Colonic mucosa (tissue), 4 donors: ENCODE results near the gene SLC8B1. TPM values are rescaled to one million over a fixed set of nuclear protein-coding genes. Genes with fewer than 3 reads are reported as not detected.
"Not testable (repeated sequence)": the region's sequence is repeated elsewhere in the genome, so short reads cannot be mapped to it uniquely, and the experiment has no call there.

Experiments
- DNase-seq: peaks from one replicate; pipeline ENCODE4 v3.0.0-alpha.2; 2020
- H3K27ac ChIP-seq: fragments of 200-600 bp; one replicate; pipeline ENCODE4 v1.8.0; 2021
- H3K27me3 ChIP-seq: fragments of 200-600 bp; one replicate; pipeline ENCODE4 v1.8.0; 2021
- H3K36me3 ChIP-seq: fragments of 200-600 bp; one replicate; pipeline ENCODE4 v1.8.0; 2021
- H3K4me1 ChIP-seq: fragments of 200-600 bp; one replicate; pipeline ENCODE4 v1.8.0; 2021; ENCODE audit warnings: mild to moderate bottlenecking
- H3K4me3 ChIP-seq: fragments of 200-600 bp; one replicate; pipeline ENCODE4 v1.8.0; 2021
- H3K9ac ChIP-seq, 2 donors: one replicate each; pipeline ENCODE4 v1.7.0; 2013; ENCODE audit warnings: control low read depth in 2 of 2, low read depth in 2 of 2, low read length in 2 of 2
- H3K9me3 ChIP-seq: fragments of 200-600 bp; one replicate; pipeline ENCODE4 v1.8.0; 2021
- intact Hi-C: fragments of 100-400 bp; cut with DNase I; formaldehyde crosslinking; loops from one replicate; pipeline ENCODE4 v1.14.1; 2022
- total RNA-seq, 2 donors: library from RNA; stranded (reverse); fragmentation: NEBNext Ultra II Directional in 1 of 2; extraction: Animal tissue kit (Norgen Biotek cat#: 25700) in 1 of 2; gene quantifications; one replicate each; pipeline ENCODE4 v1.2.1, GENCODE V29; 2021
- TF ChIP-seq, protein P1 (sequence below): fragments of 200-600 bp; IDR thresholded peaks from one replicate; pipeline ENCODE4 v1.8.0; 2022; ENCODE audit warnings: antibody characterized with exemption, mild to moderate bottlenecking
- donor health status: healthy.
- donor health status: DM: no; HTN: no; CAD: no.
- donor health status: DM: no; HTN: no; CAD: no.

Gene SLC8B1
- total RNA-seq, 2 donors from 2014 or later = 34.3 to 44.1 TPM

DNA sequence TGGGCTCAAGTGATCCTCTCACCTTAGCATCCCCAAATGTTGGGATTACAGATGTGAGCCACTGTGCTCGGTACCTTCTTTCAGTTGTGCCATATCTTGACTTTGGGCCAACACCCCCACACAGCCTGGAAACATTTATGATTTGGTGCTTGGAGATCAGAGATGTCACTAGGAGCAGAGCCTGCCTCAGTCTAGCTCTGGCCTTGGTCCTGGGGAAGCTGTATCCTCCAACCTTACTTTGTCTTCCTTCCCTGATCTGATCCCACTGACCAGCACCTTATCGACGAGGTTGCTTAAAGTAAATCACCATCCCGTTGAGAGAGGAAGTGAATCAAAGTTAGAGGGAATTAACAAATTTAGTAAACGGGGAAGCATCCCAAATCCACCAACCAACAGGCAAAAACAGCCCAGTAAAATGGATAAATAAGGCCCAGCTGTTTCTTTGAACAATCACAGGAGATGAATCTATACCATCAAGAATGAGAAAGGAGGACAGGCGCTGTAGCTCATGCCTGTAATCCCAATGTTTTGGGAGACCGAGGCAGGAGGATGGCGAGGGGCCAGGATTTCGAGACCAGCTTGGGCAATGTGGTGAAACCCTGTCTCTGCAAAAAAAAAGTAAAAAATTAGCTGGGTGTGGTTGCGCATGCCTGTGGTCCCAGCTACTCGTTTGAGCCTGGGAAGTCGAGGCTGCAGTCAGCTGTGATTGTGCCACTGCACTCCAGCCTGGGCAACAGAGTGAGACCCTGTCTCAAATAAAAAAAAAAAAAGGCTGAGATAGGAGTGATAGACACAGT lies 26.9 kb upstream of the SLC8B1 start:
- TF ChIP-seq, protein P1, sequence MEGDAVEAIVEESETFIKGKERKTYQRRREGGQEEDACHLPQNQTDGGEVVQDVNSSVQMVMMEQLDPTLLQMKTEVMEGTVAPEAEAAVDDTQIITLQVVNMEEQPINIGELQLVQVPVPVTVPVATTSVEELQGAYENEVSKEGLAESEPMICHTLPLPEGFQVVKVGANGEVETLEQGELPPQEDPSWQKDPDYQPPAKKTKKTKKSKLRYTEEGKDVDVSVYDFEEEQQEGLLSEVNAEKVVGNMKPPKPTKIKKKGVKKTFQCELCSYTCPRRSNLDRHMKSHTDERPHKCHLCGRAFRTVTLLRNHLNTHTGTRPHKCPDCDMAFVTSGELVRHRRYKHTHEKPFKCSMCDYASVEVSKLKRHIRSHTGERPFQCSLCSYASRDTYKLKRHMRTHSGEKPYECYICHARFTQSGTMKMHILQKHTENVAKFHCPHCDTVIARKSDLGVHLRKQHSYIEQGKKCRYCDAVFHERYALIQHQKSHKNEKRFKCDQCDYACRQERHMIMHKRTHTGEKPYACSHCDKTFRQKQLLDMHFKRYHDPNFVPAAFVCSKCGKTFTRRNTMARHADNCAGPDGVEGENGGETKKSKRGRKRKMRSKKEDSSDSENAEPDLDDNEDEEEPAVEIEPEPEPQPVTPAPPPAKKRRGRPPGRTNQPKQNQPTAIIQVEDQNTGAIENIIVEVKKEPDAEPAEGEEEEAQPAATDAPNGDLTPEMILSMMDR = no peak
- intact Hi-C loops = no loop called here
- Histone ChIP-seq H3K36me3 (no peaks in the 10 kb centered on the region), H3K27ac (no peak overlapping the region), H3K4me3 (no peak overlapping the region), H3K9ac (no peak overlapping the region), H3K27me3 (no peaks in the 10 kb centered on the region), H3K4me1 (no peaks in the 10 kb centered on the region), H3K9me3 (no peaks in the 10 kb centered on the region)
- no peak for DNase-seq

GRCh38 chr12:113359939-113360748 lies 25.2 kb upstream of the SLC8B1 start:
- Histone ChIP-seq H3K36me3 (no peaks in the 10 kb centered on the region), H3K27ac (no peak overlapping the region), H3K27me3 (no peaks in the 10 kb centered on the region), H3K4me3 (no peak overlapping the region), H3K9me3 (no peaks in the 10 kb centered on the region), H3K4me1 (no peaks in the 10 kb centered on the region), H3K9ac (peak overlapping the region; percentile 41 to 92)
- TF ChIP-seq, protein P1 = no peak
- DNase-seq = peak; percentile 23
- intact Hi-C loops = no loop called here

GRCh38 chr12:113359133-113359938 lies 24.4 kb upstream of the SLC8B1 start:
- no peaks in the 10 kb centered on the region for H3K9me3 ChIP-seq
- H3K27ac ChIP-seq = peak overlapping the region; percentile 42
- TF ChIP-seq, protein P1 = no peak
- no peaks in the 10 kb centered on the region for H3K36me3 ChIP-seq
- peak; percentile 52 for DNase-seq
- H3K9ac ChIP-seq = peak overlapping the region; percentile 78 to 92
- H3K4me3 ChIP-seq = peak overlapping the region; percentile 90
- H3K27me3 ChIP-seq = no peaks in the 10 kb centered on the region
- no peaks in the 10 kb centered on the region for H3K4me1 ChIP-seq
- intact Hi-C loops = no loop called here

DNA sequence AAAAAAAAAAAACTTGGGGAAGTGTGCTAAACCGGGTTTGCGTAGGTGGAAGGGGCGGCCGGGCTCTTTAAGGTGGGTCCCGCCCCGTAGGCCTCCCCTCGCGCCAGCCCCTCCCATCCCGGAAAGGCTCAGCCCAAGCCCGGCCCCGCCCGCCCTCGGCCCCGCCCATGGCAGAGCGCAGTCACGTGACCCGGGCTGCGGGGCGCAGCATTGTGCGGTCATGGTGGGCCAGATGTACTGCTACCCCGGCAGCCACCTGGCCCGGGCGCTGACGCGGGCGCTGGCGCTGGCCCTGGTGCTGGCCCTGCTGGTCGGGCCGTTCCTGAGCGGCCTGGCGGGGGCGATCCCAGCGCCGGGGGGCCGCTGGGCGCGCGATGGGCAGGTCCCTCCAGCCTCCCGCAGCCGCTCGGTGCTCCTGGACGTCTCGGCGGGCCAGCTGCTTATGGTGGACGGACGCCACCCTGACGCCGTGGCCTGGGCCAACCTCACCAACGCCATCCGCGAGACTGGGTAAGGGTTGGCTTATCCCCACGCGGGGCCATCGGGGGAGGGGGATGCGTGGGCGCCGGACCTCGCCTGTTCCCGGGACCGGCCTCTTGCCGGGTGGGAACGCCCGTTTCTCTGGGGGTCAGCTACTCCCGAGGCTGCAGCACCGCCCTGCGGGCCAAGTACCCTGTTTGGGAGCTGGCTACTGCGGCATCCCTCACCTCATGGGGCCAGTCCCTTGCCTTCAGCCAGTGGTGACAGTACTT lies 23.6 kb upstream of the SLC8B1 start, which contains the start of gene PLBD2:
TSS of gene PLBD2 (plus strand) at position 207 of the 752 bp plus-strand sequence. CDS start at position 221, 14 bp downstream.
- intact Hi-C loops = no loop called here
- peak within 1 kb of the TSS; percentile 90 for H3K4me3 ChIP-seq
- no peaks in the 10 kb centered on the region for H3K9me3 ChIP-seq
- DNase-seq = peak; percentile 95
- no peaks in the 10 kb centered on the region for H3K27me3 ChIP-seq
- H3K27ac ChIP-seq = peak within 1 kb of the TSS; percentile 42
- H3K4me1 ChIP-seq = no peaks in the 10 kb centered on the region
- TF ChIP-seq, protein P1 = no peak
- peak within 1 kb of the TSS; percentile 78 to 92 for H3K9ac ChIP-seq
- no peaks in the 10 kb centered on the region for H3K36me3 ChIP-seq

GRCh38 chr12:113354192-113354591 lies 19.3 kb upstream of the SLC8B1 start:
- H3K4me1 ChIP-seq, H3K27ac ChIP-seq, H3K36me3 ChIP-seq, H3K27me3 ChIP-seq, H3K9me3 ChIP-seq, intact Hi-C loops, H3K4me3 ChIP-seq, DNase-seq, H3K9ac ChIP-seq: not testable (repeated sequence)
